Endothelial cell of umbilical vein (primary cell): ENCODE results near the gene CRYBG3. TPM values are rescaled to one million over a fixed set of nuclear protein-coding genes. Genes with fewer than 3 reads are reported as not detected.

ENCODE experiments used
- BruUV-seq: library from RNA; stranded (reverse); fragments of 400-500 nt; replicated peaks from 2 replicates; lab custom pipeline; 2021; lab: Mats Ljungman, UMichigan
- CTCF ChIA-PET: fragments of 300-600, 350-600 bp; sonication (Branson Sonifier 250); formaldehyde crosslinking; loops from one replicate; lab custom pipeline; 2021; ENCODE audit warnings: antibody characterized with exemption, inconsistent platforms; lab: Charles Lee
- POLR2A ChIA-PET: fragments of 300-600, 350-600 bp; sonication (Branson Sonifier 250); formaldehyde crosslinking; loops from one replicate; lab custom pipeline; 2021; ENCODE audit warnings: antibody characterized with exemption, inconsistent platforms; lab: Charles Lee
- DNase-seq: peaks from one replicate; pipeline ENCODE4 v3.0.0-alpha.2; 2011; ENCODE audit warnings: low read depth, low spot score
- FAIRE-seq: peaks from 2 replicates; lab custom pipeline; 2011; peaks lifted over from hg19 to GRCh38; lab: Jason Lieb, UNC
- H2AFZ ChIP-seq: 2 replicates; pipeline ENCODE4 v1.6.0; 2012; ENCODE audit warnings: low read depth, low read length, control low read depth, inconsistent platforms
- H3K27ac ChIP-seq: 2 replicates; pipeline ENCODE4 v1.5.1; 2011; ENCODE audit warnings: low read depth, mild to moderate bottlenecking, control low read depth, low read length, moderate library complexity; ENCODE audit not compliant: insufficient read depth
- H3K27me3 ChIP-seq, 2 experiments: 2 replicates each; pipeline versions ENCODE4 v1.6.0 to v1.6.1; 2011; ENCODE audit warnings: low read length in 2 of 2, mixed read lengths in 1 of 2; ENCODE audit not compliant: control insufficient read depth in 2 of 2, insufficient read depth in 2 of 2
- H3K36me3 ChIP-seq, 2 experiments: 2 replicates in 1 of 2; 3 replicates in 1 of 2; pipeline ENCODE4 v1.5.1; 2011; ENCODE audit warnings: low read length in 2 of 2, mild to moderate bottlenecking in 1 of 2, moderate library complexity in 1 of 2; ENCODE audit not compliant: control insufficient read depth in 2 of 2, insufficient read depth in 2 of 2; ENCODE audit errors: extremely low read depth in 1 of 2
- H3K4me1 ChIP-seq: 3 replicates; pipeline ENCODE4 v1.5.1; 2011; ENCODE audit warnings: mild to moderate bottlenecking, low read length; ENCODE audit not compliant: control insufficient read depth, insufficient read depth; ENCODE audit errors: extremely low read depth
- H3K4me2 ChIP-seq: 2 replicates; pipeline ENCODE4 v1.6.1; 2011; ENCODE audit warnings: low read length, control low read depth, mixed read lengths; ENCODE audit not compliant: insufficient read depth
- H3K4me3 ChIP-seq, 3 experiments: fragments of 200-600 bp in 1 of 3; sonication (generic), shearing (Covaris generic) in 1 of 3; replicated peaks in 1 of 3; 2 replicates each; pipeline ENCODE4 v1.5.1; 2011 to 2016; ENCODE audit warnings: control low read depth in 3 of 3, low read length in 3 of 3, mild to moderate bottlenecking in 2 of 3, inconsistent platforms in 1 of 3, low read depth in 1 of 3, moderate library complexity in 1 of 3; ENCODE audit not compliant: insufficient read depth in 1 of 3
- H3K79me2 ChIP-seq: 2 replicates; pipeline ENCODE4 v1.6.0; 2012; ENCODE audit warnings: low read length, inconsistent platforms; ENCODE audit not compliant: control insufficient read depth, insufficient read depth
- H3K9ac ChIP-seq: replicated peaks from 2 replicates; pipeline ENCODE3; 2011; ENCODE audit warnings: low read length, control low read depth; ENCODE audit not compliant: insufficient read depth; ENCODE audit errors: extremely low read depth
- H3K9me1 ChIP-seq: replicated peaks from 3 replicates; pipeline ENCODE4 v1.6.0; 2011; ENCODE audit warnings: mild to moderate bottlenecking, low read length; ENCODE audit not compliant: control insufficient read depth, insufficient read depth; ENCODE audit errors: extremely low read depth
- H3K9me3 ChIP-seq: replicated peaks from 2 replicates; pipeline ENCODE4 v1.5.1; 2012; ENCODE audit warnings: low read length, inconsistent platforms; ENCODE audit not compliant: control insufficient read depth, insufficient read depth
- H4K20me1 ChIP-seq: replicated peaks from 2 replicates; pipeline ENCODE3; 2011; ENCODE audit warnings: mild to moderate bottlenecking, low read length; ENCODE audit not compliant: control insufficient read depth, insufficient read depth; ENCODE audit errors: extremely low read depth
- EZH2 ChIP-seq: IDR thresholded peaks from 2 replicates; pipeline ENCODE4 v1.6.1; 2012; ENCODE audit warnings: borderline replicate concordance, low read depth, mild to moderate bottlenecking, moderate library complexity, low read length, inconsistent platforms; ENCODE audit not compliant: severe bottlenecking
- FOS ChIP-seq: IDR thresholded peaks from 2 replicates; pipeline ENCODE4 v1.6.1; 2011; ENCODE audit warnings: mild to moderate bottlenecking, low read length, moderate library complexity, borderline replicate concordance; ENCODE audit not compliant: insufficient read depth
- GATA2 ChIP-seq: IDR thresholded peaks from 2 replicates; pipeline ENCODE4 v1.7.0; 2011; ENCODE audit warnings: low read depth, mild to moderate bottlenecking, moderate library complexity, mixed read lengths, low read length; ENCODE audit not compliant: insufficient read length, insufficient read depth
- JUN ChIP-seq: IDR thresholded peaks from 2 replicates; pipeline ENCODE4 v1.6.1; 2011; ENCODE audit warnings: borderline replicate concordance, low read depth; ENCODE audit not compliant: insufficient read length, insufficient read depth
- MYC ChIP-seq: IDR thresholded peaks from one replicate; pipeline ENCODE4 v1.6.1; 2011; ENCODE audit warnings: mild to moderate bottlenecking, low read depth, low read length
- POLR2A ChIP-seq: IDR thresholded peaks from 2 replicates; pipeline ENCODE4 v1.6.1; 2012; ENCODE audit warnings: low read depth, mild to moderate bottlenecking, control low read depth, low read length
- POLR2AphosphoS5 ChIP-seq: IDR thresholded peaks from 2 replicates; pipeline ENCODE4 v1.6.1; 2012; ENCODE audit warnings: low read depth, mild to moderate bottlenecking, control low read depth, low read length, moderate library complexity; ENCODE audit not compliant: insufficient read depth
- dilution Hi-C: fragments of 300-500 bp; cut with MboI; formaldehyde crosslinking; loops from one replicate; pipeline ENCODE4 v1.15.0; 2019; ENCODE audit warnings: low sequenced_read_pairs; ENCODE audit not compliant: extremely low pct_ligation_motif_present
- intact Hi-C: fragments of 100-400 bp; cut with micrococcal nuclease; formaldehyde crosslinking; loops from one replicate; pipeline ENCODE4 v1.10.0; 2022
- polyA plus RNA-seq, 4 experiments: library from polyadenylated mRNA; depleted of rRNA in 3 of 4; stranded (reverse) in 3 of 4; unstranded in 1 of 4; fragments of >200 nt; gene quantifications; 2 replicates each; pipeline versions ENCODE4 v1.2.1 to v1.2.3, GENCODE V29; 2011 to 2012; ENCODE audit warnings: missing spikeins in 1 of 4
- total RNA-seq: library from RNA; stranded (reverse); gene quantifications from 2 replicates; pipeline ENCODE4 v1.2.3, GENCODE V29; 2021
- TF ChIP-seq, protein P1 (sequence below): IDR thresholded peaks from 2 replicates; pipeline ENCODE4 v1.6.1; 2011; ENCODE audit not compliant: insufficient read depth, insufficient read length
- TF ChIP-seq, protein P2 (sequence below), 2 donors: IDR thresholded peaks; 1 replicate in 1 of 2; 2 replicates in 1 of 2; pipeline ENCODE4 v1.5.1; 2011; ENCODE audit warnings: low read length in 2 of 2, mild to moderate bottlenecking in 2 of 2, moderate library complexity in 2 of 2, control low read depth in 1 of 2, inconsistent platforms in 1 of 2, low read depth in 1 of 2; ENCODE audit not compliant: insufficient read depth in 1 of 2; ENCODE audit errors: extremely low read depth in 1 of 2

The CRYBG3 gene
- total and polyA plus RNA-seq, 2 donors (not counting 3 experiments of a cell fraction or from before 2014, with no cell fraction given) = 2.8 to 15.0 TPM

DNA sequence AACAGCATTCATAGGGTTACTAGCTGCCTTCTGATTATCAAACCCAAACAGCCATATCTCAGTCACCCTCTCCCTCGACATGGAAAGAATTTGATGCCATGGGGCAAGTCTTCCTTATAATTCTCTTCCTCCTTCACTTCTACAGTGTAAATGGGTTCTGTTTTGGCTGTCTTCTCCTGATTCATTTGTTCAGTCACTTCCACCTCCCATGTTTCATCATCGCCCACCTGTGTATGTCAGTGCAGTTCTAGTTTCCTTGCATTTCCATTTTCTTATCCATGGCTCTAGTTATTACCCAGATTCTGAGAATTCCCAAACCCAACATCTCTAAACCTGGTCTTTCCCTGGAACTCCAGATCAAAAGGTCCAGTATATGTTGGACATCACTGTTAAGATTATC, 109.4 kb downstream of the CRYBG3 start:
- no peaks in the 10 kb centered on the region for H3K27me3 ChIP-seq
- no peaks in the 10 kb centered on the region for H3K9me3 ChIP-seq
- intact Hi-C loops = no loop called here
- TF ChIP-seq GATA2 (no peak), POLR2AphosphoS5 (no peak), MYC (no peak), FOS (no peak), JUN (no peak), EZH2 (no peak), POLR2A (no peak)
- TF ChIP-seq, protein P1, sequence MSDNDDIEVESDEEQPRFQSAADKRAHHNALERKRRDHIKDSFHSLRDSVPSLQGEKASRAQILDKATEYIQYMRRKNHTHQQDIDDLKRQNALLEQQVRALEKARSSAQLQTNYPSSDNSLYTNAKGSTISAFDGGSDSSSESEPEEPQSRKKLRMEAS = no peak
- TF ChIP-seq, protein P2, sequence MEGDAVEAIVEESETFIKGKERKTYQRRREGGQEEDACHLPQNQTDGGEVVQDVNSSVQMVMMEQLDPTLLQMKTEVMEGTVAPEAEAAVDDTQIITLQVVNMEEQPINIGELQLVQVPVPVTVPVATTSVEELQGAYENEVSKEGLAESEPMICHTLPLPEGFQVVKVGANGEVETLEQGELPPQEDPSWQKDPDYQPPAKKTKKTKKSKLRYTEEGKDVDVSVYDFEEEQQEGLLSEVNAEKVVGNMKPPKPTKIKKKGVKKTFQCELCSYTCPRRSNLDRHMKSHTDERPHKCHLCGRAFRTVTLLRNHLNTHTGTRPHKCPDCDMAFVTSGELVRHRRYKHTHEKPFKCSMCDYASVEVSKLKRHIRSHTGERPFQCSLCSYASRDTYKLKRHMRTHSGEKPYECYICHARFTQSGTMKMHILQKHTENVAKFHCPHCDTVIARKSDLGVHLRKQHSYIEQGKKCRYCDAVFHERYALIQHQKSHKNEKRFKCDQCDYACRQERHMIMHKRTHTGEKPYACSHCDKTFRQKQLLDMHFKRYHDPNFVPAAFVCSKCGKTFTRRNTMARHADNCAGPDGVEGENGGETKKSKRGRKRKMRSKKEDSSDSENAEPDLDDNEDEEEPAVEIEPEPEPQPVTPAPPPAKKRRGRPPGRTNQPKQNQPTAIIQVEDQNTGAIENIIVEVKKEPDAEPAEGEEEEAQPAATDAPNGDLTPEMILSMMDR (IDR thresholded peaks at IDR 0.05; ENCODE audit: extremely low read depth in 1 of 2, insufficient read depth in 1 of 2, low read depth in 1 of 2, low read length in 2 of 2) = no peak
- H3K4me2 ChIP-seq = no peak overlapping the region
- no peak overlapping the region for H3K9ac ChIP-seq
- no peaks in the 10 kb centered on the region for H3K9me1 ChIP-seq
- H3K4me1 ChIP-seq = no peaks in the 10 kb centered on the region
- H3K4me3 ChIP-seq = no peak overlapping the region
- no peak overlapping the region for H3K27ac ChIP-seq
- H3K36me3 ChIP-seq = peaks cover 0 to 5% of the 10 kb centered on the region in 2 experiments
- no peak for FAIRE-seq
- ChIA-PET POLR2A (no interaction called here), CTCF (no interaction called here)
- H2AFZ ChIP-seq = no peak overlapping the region
- BruUV-seq = no TSS peak
- dilution Hi-C loops = no loop called here
- no peak for DNase-seq
- H3K79me2 ChIP-seq = no peaks in the 10 kb centered on the region
- no peaks in the 10 kb centered on the region for H4K20me1 ChIP-seq
